Endothelial cell of umbilical vein (primary cell): ENCODE results near the gene CAMK2D. TPM values are rescaled to one million over a fixed set of nuclear protein-coding genes. Genes with fewer than 3 reads are reported as not detected.

Experiments
- BruUV-seq: library from RNA; stranded (reverse); fragments of 400-500 nt; replicated peaks from 2 replicates; lab custom pipeline; 2021; lab: Mats Ljungman, UMichigan
- CTCF ChIA-PET: fragments of 300-600, 350-600 bp; sonication (Branson Sonifier 250); formaldehyde crosslinking; loops from one replicate; lab custom pipeline; 2021; ENCODE audit warnings: antibody characterized with exemption, inconsistent platforms; lab: Charles Lee
- POLR2A ChIA-PET: fragments of 300-600, 350-600 bp; sonication (Branson Sonifier 250); formaldehyde crosslinking; loops from one replicate; lab custom pipeline; 2021; ENCODE audit warnings: antibody characterized with exemption, inconsistent platforms; lab: Charles Lee
- DNase-seq: peaks from one replicate; pipeline ENCODE4 v3.0.0-alpha.2; 2011; ENCODE audit warnings: low read depth, low spot score
- FAIRE-seq: peaks from 2 replicates; lab custom pipeline; 2011; peaks lifted over from hg19 to GRCh38; lab: Jason Lieb, UNC
- H2AFZ ChIP-seq: 2 replicates; pipeline ENCODE4 v1.6.0; 2012; ENCODE audit warnings: low read depth, low read length, control low read depth, inconsistent platforms
- H3K27ac ChIP-seq: 2 replicates; pipeline ENCODE4 v1.5.1; 2011; ENCODE audit warnings: low read depth, mild to moderate bottlenecking, control low read depth, low read length, moderate library complexity; ENCODE audit not compliant: insufficient read depth
- H3K27me3 ChIP-seq, 2 experiments: 2 replicates each; pipeline versions ENCODE4 v1.6.0 to v1.6.1; 2011; ENCODE audit warnings: low read length in 2 of 2, mixed read lengths in 1 of 2; ENCODE audit not compliant: control insufficient read depth in 2 of 2, insufficient read depth in 2 of 2
- H3K36me3 ChIP-seq, 2 experiments: 2 replicates in 1 of 2; 3 replicates in 1 of 2; pipeline ENCODE4 v1.5.1; 2011; ENCODE audit warnings: low read length in 2 of 2, mild to moderate bottlenecking in 1 of 2, moderate library complexity in 1 of 2; ENCODE audit not compliant: control insufficient read depth in 2 of 2, insufficient read depth in 2 of 2; ENCODE audit errors: extremely low read depth in 1 of 2
- H3K4me1 ChIP-seq: 3 replicates; pipeline ENCODE4 v1.5.1; 2011; ENCODE audit warnings: mild to moderate bottlenecking, low read length; ENCODE audit not compliant: control insufficient read depth, insufficient read depth; ENCODE audit errors: extremely low read depth
- H3K4me2 ChIP-seq: 2 replicates; pipeline ENCODE4 v1.6.1; 2011; ENCODE audit warnings: low read length, control low read depth, mixed read lengths; ENCODE audit not compliant: insufficient read depth
- H3K4me3 ChIP-seq, 3 experiments: fragments of 200-600 bp in 1 of 3; sonication (generic), shearing (Covaris generic) in 1 of 3; replicated peaks in 1 of 3; 2 replicates each; pipeline ENCODE4 v1.5.1; 2011 to 2016; ENCODE audit warnings: control low read depth in 3 of 3, low read length in 3 of 3, mild to moderate bottlenecking in 2 of 3, inconsistent platforms in 1 of 3, low read depth in 1 of 3, moderate library complexity in 1 of 3; ENCODE audit not compliant: insufficient read depth in 1 of 3
- H3K79me2 ChIP-seq: 2 replicates; pipeline ENCODE4 v1.6.0; 2012; ENCODE audit warnings: low read length, inconsistent platforms; ENCODE audit not compliant: control insufficient read depth, insufficient read depth
- H3K9ac ChIP-seq: replicated peaks from 2 replicates; pipeline ENCODE3; 2011; ENCODE audit warnings: low read length, control low read depth; ENCODE audit not compliant: insufficient read depth; ENCODE audit errors: extremely low read depth
- H3K9me1 ChIP-seq: replicated peaks from 3 replicates; pipeline ENCODE4 v1.6.0; 2011; ENCODE audit warnings: mild to moderate bottlenecking, low read length; ENCODE audit not compliant: control insufficient read depth, insufficient read depth; ENCODE audit errors: extremely low read depth
- H3K9me3 ChIP-seq: replicated peaks from 2 replicates; pipeline ENCODE4 v1.5.1; 2012; ENCODE audit warnings: low read length, inconsistent platforms; ENCODE audit not compliant: control insufficient read depth, insufficient read depth
- H4K20me1 ChIP-seq: replicated peaks from 2 replicates; pipeline ENCODE3; 2011; ENCODE audit warnings: mild to moderate bottlenecking, low read length; ENCODE audit not compliant: control insufficient read depth, insufficient read depth; ENCODE audit errors: extremely low read depth
- EZH2 ChIP-seq: IDR thresholded peaks from 2 replicates; pipeline ENCODE4 v1.6.1; 2012; ENCODE audit warnings: borderline replicate concordance, low read depth, mild to moderate bottlenecking, moderate library complexity, low read length, inconsistent platforms; ENCODE audit not compliant: severe bottlenecking
- FOS ChIP-seq: IDR thresholded peaks from 2 replicates; pipeline ENCODE4 v1.6.1; 2011; ENCODE audit warnings: mild to moderate bottlenecking, low read length, moderate library complexity, borderline replicate concordance; ENCODE audit not compliant: insufficient read depth
- GATA2 ChIP-seq: IDR thresholded peaks from 2 replicates; pipeline ENCODE4 v1.7.0; 2011; ENCODE audit warnings: low read depth, mild to moderate bottlenecking, moderate library complexity, mixed read lengths, low read length; ENCODE audit not compliant: insufficient read length, insufficient read depth
- JUN ChIP-seq: IDR thresholded peaks from 2 replicates; pipeline ENCODE4 v1.6.1; 2011; ENCODE audit warnings: borderline replicate concordance, low read depth; ENCODE audit not compliant: insufficient read length, insufficient read depth
- MYC ChIP-seq: IDR thresholded peaks from one replicate; pipeline ENCODE4 v1.6.1; 2011; ENCODE audit warnings: mild to moderate bottlenecking, low read depth, low read length
- POLR2A ChIP-seq: IDR thresholded peaks from 2 replicates; pipeline ENCODE4 v1.6.1; 2012; ENCODE audit warnings: low read depth, mild to moderate bottlenecking, control low read depth, low read length
- POLR2AphosphoS5 ChIP-seq: IDR thresholded peaks from 2 replicates; pipeline ENCODE4 v1.6.1; 2012; ENCODE audit warnings: low read depth, mild to moderate bottlenecking, control low read depth, low read length, moderate library complexity; ENCODE audit not compliant: insufficient read depth
- dilution Hi-C: fragments of 300-500 bp; cut with MboI; formaldehyde crosslinking; loops from one replicate; pipeline ENCODE4 v1.15.0; 2019; ENCODE audit warnings: low sequenced_read_pairs; ENCODE audit not compliant: extremely low pct_ligation_motif_present
- intact Hi-C: fragments of 100-400 bp; cut with micrococcal nuclease; formaldehyde crosslinking; loops from one replicate; pipeline ENCODE4 v1.10.0; 2022
- polyA plus RNA-seq, 4 experiments: library from polyadenylated mRNA; depleted of rRNA in 3 of 4; stranded (reverse) in 3 of 4; unstranded in 1 of 4; fragments of >200 nt; gene quantifications; 2 replicates each; pipeline versions ENCODE4 v1.2.1 to v1.2.3, GENCODE V29; 2011 to 2012; ENCODE audit warnings: missing spikeins in 1 of 4
- total RNA-seq: library from RNA; stranded (reverse); gene quantifications from 2 replicates; pipeline ENCODE4 v1.2.3, GENCODE V29; 2021
- TF ChIP-seq, protein P1 (sequence below), 2 donors: IDR thresholded peaks; 1 replicate in 1 of 2; 2 replicates in 1 of 2; pipeline ENCODE4 v1.5.1; 2011; ENCODE audit warnings: low read length in 2 of 2, mild to moderate bottlenecking in 2 of 2, moderate library complexity in 2 of 2, control low read depth in 1 of 2, inconsistent platforms in 1 of 2, low read depth in 1 of 2; ENCODE audit not compliant: insufficient read depth in 1 of 2; ENCODE audit errors: extremely low read depth in 1 of 2
- TF ChIP-seq, protein P2 (sequence below): IDR thresholded peaks from 2 replicates; pipeline ENCODE4 v1.6.1; 2011; ENCODE audit not compliant: insufficient read depth, insufficient read length

CAMK2D gene
- total and polyA plus RNA-seq, 2 donors (not counting 3 experiments of a cell fraction or from before 2014, with no cell fraction given): 10.4 to 30.7 TPM

DNA sequence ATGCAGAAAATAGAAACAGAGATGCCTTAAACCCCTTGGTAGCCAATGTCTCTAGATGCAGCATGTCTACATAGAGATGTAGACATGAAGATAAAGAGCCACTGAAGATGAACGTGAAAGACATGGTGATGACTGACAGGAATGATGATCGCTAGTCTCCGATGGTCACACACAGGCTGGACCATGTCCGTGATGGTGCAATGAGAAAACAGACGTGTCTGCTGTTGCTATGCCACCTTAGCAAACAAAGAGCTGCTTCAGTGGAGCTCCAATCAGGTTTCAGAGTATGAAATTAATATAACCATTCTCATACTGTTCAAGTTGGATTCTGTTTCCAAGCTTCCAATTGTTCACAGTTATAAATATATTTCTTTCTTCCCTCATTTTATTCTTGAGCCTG lies 256.5 kb downstream of the CAMK2D start:
- dilution Hi-C loops: no loop called here
- no peak for FAIRE-seq

DNA sequence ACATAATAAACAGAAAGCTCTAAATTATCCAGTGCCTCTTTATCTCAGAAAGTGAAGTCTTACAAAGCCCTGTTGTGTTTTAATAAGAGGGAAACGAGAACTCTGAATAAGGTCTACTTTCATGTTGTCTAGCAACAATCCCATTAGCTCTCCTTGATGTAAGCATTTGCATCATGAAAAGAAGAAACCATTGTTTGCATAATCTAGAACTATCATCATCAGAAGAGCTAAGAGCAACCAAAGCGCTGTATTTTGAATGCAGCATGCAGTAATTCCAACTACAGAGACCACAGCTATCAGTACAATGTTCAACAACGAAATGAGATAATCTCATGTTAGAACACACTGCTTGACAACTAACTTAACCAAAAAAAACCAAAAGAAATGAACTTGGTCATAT lies 257.1 kb downstream of the CAMK2D start:
- no peaks in the 10 kb centered on the region for H3K4me1 ChIP-seq
- FAIRE-seq (no peak), DNase-seq (no peak)
- no peaks in the 10 kb centered on the region for H3K27me3 ChIP-seq
- no peaks in the 10 kb centered on the region for H3K9me3 ChIP-seq
- ChIA-PET POLR2A (no interaction called here), CTCF (interaction anchor here (1.2 kb wide), 1 partner anchor 43 kb away, joined by 5 read pairs; no protein-coding TSS in a partner anchor)
- no peaks in the 10 kb centered on the region for H4K20me1 ChIP-seq
- H3K9ac ChIP-seq: no peak overlapping the region
- no peak overlapping the region for H3K4me2 ChIP-seq
- intact Hi-C loops: no loop called here
- no peak overlapping the region for H3K27ac ChIP-seq
- no peak overlapping the region for H2AFZ ChIP-seq
- H3K9me1 ChIP-seq: no peaks in the 10 kb centered on the region
- BruUV-seq: no TSS peak
- no peak overlapping the region for H3K4me3 ChIP-seq
- H3K36me3 ChIP-seq: peaks cover 0 to 5% of the 10 kb centered on the region in 2 experiments
- TF ChIP-seq, protein P1, sequence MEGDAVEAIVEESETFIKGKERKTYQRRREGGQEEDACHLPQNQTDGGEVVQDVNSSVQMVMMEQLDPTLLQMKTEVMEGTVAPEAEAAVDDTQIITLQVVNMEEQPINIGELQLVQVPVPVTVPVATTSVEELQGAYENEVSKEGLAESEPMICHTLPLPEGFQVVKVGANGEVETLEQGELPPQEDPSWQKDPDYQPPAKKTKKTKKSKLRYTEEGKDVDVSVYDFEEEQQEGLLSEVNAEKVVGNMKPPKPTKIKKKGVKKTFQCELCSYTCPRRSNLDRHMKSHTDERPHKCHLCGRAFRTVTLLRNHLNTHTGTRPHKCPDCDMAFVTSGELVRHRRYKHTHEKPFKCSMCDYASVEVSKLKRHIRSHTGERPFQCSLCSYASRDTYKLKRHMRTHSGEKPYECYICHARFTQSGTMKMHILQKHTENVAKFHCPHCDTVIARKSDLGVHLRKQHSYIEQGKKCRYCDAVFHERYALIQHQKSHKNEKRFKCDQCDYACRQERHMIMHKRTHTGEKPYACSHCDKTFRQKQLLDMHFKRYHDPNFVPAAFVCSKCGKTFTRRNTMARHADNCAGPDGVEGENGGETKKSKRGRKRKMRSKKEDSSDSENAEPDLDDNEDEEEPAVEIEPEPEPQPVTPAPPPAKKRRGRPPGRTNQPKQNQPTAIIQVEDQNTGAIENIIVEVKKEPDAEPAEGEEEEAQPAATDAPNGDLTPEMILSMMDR (IDR thresholded peaks at IDR 0.05; ENCODE audit: extremely low read depth in 1 of 2, insufficient read depth in 1 of 2, low read depth in 1 of 2, low read length in 2 of 2): no peak
- TF ChIP-seq, protein P2, sequence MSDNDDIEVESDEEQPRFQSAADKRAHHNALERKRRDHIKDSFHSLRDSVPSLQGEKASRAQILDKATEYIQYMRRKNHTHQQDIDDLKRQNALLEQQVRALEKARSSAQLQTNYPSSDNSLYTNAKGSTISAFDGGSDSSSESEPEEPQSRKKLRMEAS: no peak
- TF ChIP-seq POLR2AphosphoS5 (no peak), MYC (no peak), GATA2 (no peak), JUN (no peak), EZH2 (no peak), POLR2A (no peak)
- no peaks in the 10 kb centered on the region for H3K79me2 ChIP-seq
- dilution Hi-C loops: no loop called here

More for the DNA sequence above, 256.5 kb downstream of the CAMK2D start:
- ChIA-PET POLR2A (no interaction called here), CTCF (interaction anchor here (1.2 kb wide), 1 partner anchor 43 kb away, joined by 5 read pairs; no protein-coding TSS in a partner anchor)
- Histone ChIP-seq H3K9me3 (no peaks in the 10 kb centered on the region), H3K4me1 (no peaks in the 10 kb centered on the region), H3K27me3 (no peaks in the 10 kb centered on the region), H3K27ac (no peak overlapping the region), H3K36me3 (peaks cover 0 to 5% of the 10 kb centered on the region in 2 experiments), H3K4me3 (no peak overlapping the region), H3K4me2 (no peak overlapping the region), H3K9ac (no peak overlapping the region), H3K79me2 (no peaks in the 10 kb centered on the region), H4K20me1 (no peaks in the 10 kb centered on the region), H2AFZ (no peak overlapping the region), H3K9me1 (no peaks in the 10 kb centered on the region)
- DNase-seq: no peak
- TF ChIP-seq POLR2AphosphoS5 (no peak), EZH2 (no peak), FOS (no peak), MYC (no peak), POLR2A (no peak)
- TF ChIP-seq, protein P2: no peak
- no TSS peak for BruUV-seq
- intact Hi-C loops: no loop called here
